Hematopoietic multipotent progenitor cell (in vitro differentiated cells): ENCODE results near the gene DDC. TPM values are rescaled to one million over a fixed set of nuclear protein-coding genes. Genes with fewer than 3 reads are reported as not detected.

Experiments used
- DNase-seq, 3 donors: peaks; one replicate each; pipeline ENCODE4 v3.0.0-alpha.2; 2011 to 2015; ENCODE audit warnings: low read depth in 2 of 3, low spot score in 2 of 3
- total RNA-seq: library from RNA; depleted of rRNA; stranded (reverse); fragments of >200 nt; gene quantifications from one replicate; pipeline ENCODE4 v1.2.3, GENCODE V29; 2012

The DDC gene
- total RNA-seq, 1 donor = not detected

DNA sequence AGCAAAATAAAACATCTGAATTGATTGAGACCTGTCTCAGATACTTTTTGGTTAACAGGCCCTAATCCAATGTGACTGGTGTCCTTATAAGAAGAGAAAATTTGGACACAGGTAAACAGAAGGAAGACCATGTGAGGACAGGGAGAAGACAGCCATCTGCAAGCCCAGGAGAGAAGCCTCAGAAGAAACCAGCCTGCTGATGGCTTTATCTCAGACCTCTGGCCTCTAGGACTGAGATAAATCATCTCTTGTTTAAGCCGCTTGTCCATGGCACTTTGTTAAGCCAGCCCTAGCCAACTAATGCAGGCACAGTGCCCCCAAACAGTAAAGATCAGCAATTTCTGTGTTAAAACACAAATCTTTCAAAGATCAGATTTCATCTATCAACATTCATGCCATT is 73.3 kb downstream of the DDC start:
- DNase-seq = no peak

DNA sequence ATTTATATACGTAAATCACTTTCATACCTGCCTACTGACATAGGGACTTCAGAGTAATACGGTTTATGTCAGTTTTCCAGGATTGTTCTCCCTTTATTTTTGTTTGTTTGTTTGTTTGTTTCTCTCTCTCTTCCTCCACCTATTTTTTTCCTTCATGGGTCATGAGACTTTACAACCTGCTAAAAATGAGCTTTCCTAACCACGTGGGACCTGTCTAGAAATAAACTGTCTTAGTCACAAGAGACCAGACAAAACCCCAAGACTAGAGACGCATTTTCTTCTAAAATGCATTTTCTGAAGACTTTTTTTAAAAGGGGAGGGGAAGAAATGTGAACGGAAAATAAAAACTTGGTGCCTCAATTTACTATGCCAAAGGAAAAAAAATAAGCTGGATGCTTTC is 74.0 kb downstream of the DDC start:
- DNase-seq = no peak

DNA sequence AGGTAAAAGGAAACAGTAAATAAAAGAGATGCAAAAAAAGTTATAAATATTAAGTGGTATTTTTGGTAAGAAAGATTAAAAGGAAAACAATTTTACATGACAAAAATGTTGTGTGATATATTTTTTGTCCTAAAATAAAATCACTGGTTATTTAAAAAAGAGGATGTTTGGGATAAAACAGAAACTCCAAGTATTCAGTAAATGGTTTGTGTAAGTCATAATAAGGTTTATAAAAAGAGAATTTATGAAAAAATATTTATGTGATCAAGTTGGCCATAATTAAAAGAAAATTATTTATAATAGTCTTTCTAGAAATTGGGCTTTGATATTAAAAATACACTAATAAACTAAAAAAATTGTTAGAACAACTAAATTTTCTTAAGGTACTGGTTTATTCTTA is 76.8 kb downstream of the DDC start:
- no peak for DNase-seq

DNA sequence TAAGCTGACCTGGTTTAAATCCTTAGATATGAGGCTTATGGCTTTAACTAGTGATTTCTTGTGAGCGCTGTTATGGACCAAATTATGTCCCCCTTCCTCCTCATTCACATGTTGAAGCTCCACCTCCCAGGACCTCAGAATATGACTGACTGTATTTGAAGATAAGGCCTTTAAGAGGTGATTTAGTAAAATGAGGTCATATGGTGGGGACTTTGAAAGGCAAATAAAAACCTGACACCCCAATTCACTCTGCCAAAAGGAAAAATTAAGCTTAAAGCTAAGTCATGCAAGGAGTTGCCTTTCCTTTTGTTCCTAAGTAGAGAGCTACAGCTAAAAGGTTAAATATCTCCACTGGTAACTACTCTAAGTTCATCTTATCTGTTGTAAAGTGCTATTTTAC is 78.7 kb downstream of the DDC start:
- DNase-seq = no peak

DNA sequence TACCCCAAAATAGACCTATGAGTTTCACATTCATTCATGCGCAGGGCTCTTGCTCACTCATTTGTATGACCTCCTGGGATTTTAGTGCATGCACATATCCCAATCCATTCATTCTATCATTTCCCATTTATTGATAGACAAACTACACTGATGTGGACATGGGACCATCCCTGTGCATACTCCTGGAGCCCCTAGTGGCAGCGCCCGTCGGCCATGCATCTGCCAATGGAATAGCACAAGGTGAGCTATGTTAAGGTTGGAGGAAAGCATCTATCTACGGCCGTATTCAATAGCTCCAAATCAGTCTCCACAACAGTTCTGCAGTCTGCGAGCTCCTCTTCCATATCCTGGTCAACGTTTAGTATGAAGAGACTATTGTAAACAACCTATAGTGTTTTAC is 83.3 kb downstream of the DDC start:
- no peak for DNase-seq

DNA sequence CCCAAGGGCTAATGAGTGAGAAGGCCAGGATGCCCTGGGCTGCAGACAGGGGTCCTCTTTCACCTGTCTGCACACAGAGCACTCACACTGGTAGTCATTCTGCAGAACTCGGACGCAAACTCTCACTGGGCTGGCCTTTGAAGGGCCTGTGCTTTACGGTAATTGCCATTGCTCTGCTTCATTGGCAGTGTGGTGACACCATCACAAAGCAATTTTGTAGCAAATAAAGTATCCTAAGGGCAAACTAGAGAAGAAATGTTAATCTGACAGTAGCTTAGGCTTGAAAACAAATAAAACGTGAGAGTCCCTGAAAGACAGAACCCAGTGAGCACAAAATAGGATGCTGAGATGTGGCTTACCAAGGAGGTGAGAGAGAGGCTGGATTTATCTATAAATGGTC is 84.4 kb downstream of the DDC start:
- DNase-seq = no peak

DNA sequence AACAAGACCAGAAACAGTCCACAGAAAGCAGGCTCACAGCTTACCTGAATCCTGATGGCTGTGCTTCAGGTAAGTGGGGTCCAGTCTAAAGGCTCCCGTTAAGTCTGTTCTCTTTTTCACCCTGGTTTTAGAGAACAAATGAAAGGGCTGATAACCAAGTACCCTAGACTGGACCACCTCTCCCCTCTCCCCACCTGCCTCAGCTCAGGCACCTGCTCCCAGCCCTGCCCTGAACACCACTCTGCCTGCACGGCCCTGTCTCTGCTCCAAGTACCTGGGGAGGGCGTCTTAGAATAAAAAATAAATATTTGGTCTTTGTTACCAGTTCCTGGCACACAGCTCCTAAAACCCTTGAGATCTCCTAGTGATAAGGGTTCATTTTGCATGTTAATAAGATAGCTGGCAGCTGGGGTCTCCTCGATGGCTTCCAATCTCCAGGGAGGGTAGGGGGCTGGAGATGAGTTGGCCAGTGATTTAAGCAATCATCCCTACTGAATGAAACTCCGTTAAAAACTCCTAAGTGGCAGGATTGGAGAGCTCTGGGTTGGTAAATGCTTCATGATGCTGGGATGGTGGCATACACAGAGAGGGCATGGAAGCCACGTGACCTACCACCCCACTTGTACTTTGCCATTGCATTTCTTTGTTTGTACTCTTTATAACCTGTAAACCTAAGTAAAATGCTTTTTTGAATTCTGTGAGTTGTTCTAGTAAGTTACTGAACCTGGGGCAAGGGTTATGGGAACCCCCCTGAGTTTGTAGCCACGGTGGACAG is 85.3 kb downstream of the DDC start:
- no peak for DNase-seq

DNA sequence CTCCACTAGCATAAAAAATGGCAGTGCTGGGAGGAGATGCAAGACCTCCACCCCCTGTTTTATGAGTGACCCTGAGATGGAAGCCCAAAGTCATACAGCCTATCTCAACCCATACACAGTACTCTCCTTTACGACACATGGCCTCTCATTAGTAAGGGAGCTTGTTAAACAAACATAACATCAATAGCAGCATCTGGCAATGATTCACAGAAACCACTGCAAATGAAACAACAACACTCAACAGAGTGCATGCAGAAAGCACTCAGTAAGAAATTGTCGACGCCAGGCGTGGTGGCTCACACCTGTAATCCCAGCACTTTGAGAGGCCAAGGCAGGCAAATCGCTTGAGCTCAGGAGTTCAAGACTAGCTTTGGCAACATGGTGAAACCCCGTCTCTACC is 87.6 kb downstream of the DDC start:
- no peak for DNase-seq

DNA sequence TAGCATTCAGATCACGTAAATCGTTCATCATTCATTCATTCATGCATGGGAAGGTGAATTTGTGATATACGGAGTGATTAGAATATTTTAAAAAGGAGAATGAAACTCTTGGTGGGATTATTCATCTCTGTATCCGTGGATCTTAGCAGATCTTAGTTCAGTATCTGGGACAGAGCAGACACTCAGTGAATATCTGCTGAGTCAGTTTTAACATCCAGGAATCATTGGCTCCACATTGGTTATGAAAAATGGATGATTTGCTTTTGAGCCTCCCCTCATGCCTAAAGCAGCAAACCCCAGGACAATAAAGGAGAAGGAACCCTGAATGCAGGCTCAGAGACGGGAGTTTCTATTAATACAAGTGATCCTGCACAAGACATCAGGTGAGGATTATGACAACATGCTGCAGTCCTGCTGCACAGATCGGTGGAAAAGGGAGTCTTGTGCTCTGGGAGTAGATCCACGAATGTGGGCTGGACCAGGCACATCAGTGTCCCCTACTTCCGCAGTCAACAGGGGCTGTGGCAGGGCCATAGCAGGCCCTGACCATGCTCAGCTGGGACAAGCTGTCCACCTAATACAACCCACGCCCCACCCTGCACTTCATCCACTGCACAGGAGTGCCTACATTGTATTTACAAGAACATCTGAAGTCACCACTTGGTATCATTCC is 88.1 kb downstream of the DDC start:
- no peak for DNase-seq

DNA sequence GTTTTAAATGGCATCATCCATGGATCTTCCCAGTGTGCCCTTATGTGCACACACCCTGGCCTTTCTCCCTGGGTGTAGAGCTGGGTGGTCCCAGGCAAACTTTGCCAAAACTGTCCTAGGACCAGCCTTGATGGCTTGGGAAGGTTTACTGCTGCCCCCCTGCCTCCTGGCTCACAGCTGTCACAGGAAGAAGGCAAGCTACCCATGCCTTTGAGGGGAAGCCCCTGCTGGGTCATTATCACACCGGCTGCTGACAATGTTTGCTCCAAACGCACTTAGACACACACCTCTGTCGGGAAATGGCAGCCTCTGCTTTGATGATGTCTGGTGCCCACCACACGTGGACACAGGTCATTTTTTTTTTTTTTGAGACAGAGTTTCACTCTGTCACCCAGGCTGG is 89.9 kb downstream of the DDC start:
- DNase-seq = no peak

DNA sequence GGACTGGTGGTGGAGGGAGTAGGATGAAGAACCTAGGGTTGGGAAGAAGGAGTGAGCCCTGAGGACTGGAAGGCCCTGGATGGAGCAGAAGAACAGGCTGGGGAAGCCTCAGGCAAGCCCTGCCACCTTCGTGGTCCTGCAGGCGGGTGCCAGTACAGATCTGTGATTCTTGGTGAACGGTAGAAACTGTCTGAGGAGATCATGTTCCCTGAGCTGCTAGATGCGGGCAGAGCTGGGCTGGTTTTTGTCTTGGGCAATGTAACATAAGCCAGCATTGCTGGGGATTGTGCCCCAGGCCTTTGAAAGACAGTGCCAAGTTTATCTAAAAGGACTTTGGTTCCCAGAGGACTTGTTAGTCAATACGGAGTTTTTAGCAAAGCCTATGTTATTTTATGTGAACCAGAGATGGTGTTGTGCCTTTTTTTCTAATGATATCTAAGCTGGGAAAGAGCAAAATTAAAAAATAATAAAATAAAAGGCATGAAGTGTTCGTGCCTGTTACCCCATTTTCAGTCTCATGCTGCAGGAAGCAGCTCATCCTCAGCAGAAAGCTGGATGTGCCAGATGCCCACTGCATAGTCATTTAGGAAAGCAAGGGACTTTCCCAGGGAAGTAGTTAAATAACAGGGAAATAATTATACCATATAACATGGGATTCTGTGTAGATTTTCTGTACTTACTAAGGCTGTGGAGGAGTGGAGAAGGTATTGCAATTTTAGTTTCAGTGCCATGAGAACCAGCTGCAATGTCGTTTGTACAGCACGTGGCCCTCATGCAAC is 90.6 kb downstream of the DDC start:
- no peak for DNase-seq

DNA sequence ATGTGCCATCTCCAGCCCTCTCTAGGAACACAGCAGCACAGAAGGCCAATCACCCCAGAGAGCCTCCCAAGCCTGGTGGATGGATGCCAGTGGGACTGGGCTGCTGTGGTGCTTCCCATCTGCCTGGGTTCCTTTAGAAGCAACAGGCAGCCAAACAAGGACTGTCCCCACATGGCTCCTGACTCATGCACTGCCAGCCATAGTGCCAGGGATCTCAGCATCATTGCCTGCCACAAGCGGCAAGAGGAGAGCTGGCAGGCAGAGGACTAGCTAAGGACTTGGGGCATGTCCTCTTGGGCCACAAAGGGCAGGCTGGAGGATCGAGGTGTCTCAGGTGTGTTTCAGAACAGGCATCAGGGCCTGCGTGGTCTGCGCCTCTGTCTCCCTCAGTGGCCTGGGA is 91.7 kb downstream of the DDC start:
- no peak for DNase-seq

DNA sequence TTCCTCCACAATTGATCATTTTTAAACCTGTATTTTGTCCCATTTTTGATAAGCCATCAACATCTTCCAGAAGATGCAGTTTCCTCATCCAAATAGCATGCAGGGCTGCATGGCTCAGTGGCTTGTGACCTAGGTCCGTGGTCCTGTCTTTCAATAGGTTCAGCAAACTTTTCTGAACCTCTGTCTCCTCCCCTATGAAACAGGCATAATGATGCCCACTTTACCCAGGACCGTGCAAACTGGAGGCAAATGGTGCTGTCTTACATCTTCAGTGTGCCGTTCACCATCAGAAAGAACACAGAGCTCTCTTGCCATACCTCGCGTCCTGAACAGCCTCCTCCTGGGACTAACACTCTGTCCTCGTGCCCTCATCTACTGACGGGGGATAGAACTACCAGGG is 92.8 kb downstream of the DDC start:
- no peak for DNase-seq

DNA sequence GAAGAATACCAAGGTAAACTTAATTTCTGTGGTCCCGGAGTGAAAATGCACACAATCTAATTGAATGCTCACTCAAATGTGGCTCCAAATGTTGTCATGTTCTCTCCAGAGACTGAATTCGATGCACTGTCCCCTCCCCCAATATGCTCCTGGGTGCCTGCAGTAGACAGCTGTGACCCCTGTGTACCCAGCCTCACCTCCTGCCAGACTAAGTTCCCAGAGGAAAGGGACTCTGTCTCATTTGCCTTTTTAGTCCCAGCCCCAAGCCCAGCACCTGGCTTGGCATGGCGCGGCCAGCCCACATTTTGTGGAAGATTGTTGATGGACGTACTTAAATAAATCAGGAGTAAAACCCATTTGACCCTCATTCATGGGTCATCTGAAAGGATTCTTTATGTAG is 93.2 kb downstream of the DDC start:
- no peak for DNase-seq

DNA sequence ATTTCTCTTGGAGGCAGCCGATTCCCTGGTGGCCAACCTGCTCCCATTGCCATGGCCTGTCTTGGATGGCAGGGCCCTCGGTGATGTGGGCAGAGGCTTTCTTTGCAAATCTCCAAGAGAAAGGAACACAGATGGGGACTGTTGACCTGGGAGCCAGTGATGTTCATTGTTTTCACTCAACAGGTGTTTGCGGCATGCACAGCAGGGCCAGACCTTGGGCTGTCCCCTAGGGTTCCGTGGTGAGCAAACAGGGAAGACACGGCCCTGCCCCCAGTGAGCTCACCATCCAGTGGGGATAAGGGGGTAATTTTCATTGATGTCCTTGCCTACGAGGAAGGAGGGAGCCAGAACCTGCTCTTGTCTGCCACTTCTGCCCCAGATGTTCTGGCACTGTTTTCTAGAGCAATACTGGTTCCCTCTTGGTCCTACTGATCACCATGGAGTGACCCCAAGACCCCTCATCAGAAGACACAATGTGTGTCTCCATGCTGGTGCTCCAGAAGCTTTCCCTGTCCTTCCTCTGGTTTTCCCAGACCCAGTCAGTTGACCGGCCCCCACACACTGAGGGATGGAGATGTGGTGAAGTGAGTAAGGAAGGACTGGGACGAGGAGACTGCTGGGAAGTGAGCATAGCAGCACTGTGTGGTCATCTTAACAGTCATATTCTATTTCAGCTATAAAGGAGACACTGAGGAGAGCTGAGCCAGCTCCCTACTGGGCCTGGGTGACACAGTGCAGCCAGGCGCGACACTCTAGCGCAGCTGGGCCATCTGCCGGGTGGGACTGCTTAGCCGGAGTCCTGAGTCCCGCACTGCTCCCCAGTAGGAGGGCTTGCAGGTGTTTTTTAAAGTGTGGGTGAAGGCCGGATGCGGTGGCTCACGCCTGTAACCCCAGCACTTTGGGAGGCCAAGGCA is 94.7 kb downstream of the DDC start:
- no peak for DNase-seq

DNA sequence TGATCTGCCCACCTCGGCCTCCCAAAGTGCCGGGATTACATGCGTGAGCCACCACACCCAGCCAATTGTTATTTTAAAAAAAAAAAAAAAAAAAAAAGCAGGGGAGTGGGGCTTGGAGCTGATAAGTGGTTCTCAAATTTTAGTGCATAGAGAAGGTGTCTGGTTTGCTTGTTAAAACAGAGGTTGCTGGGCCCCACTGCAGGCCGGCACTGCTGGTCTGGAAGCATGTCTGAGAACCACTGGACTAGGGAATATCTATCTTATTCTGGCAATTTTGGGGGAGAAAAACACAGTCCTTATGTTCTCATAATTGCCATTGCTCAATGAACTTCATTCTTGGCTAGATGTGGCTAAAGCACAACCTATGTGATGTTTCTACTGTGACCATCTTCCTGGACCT is 96.0 kb downstream of the DDC start:
- DNase-seq = no peak

DNA sequence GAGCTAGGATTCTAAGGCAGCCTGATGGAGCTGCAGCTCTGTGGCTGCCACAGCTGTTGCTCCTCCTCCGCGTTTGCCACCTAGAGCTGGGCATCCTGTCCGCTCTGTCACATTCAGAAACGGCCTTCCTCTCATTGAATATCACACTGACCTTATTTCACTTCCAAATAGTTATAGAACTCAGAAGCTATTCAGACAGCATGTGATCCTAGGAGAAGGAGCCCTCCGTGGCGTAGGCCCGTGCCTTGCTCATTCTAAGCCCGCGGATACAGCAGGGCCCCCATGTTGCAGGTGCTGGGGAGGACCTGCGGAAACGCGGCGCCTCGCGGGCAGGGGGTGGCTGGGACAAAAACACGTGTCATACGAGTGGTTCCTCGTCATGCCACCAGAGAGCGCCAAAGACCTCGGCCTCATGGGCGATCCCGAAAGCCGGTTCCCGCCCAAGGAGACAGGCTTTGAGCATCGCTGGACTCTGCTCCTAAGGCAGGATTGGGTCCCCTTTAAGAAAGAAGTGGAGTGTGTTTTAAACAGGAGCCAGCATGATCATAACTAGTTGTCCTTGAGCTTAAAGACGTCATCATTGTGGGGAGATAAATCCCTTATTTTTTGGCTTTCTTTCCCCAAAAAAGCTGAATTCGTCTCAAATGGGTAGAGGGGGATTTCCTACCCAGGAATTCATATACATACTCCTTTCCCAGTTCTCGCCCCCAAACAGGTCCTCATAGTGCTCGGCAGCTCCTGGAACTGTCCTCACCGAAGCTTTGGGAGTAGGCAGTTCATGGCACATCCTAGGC is 97.2 kb downstream of the DDC start:
- DNase-seq = peak; percentile 50 to 80 (median 75)

DNA sequence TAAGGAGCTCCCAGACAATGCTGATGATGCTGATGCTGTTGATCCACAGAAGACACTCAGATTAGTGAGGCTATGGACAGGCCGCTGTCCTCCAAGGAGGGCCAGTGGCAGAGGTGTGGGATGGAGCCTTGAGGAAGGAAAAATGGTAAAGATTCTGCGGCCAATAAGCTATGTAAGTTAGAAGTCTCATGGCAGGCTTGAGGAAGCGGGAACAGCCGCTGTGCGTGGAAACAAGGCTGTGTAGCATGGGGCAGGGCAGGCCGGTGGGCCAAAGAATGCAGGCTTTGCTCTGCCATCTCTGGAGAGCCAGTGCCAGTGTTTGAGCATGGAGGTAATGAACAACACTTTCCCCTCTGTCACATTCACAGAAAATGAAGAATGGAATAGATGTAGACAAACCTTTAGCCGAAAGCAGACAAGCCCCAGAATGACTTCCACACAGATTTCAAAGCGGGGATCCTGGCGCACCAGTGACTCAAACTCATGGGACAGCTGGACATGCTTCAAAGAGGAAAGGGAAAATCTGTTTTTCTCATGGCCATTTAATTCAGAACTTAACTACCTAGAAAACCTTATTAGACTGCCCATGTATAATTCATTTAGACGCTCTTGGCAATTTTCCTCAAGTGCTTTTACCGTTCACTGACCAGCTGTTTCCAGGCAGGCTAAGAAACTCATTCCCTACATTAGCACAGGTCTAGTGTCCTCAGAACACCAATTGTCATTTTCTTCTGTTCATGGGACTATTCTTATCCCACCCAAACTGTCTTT is 98.2 kb downstream of the DDC start:
- DNase-seq = no peak

DNA sequence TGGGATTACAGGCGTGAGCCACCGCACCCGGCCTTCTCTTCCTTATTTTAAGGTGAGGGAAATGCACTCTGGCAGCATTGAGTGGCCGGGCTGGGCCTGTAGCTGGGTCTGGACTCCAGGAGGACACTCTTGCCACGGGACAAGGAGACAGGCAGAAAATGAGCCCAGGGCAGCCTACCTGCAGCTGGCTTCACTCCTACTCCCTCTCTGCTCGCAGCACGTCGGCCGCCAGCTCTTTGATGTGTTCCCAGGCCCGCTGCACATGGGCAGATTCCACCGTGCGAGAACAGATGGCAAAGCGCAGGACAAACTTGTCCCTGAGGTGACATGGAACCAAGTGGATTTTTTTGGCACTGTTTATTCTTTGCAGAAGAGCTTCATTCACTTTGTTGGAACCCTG is 102.2 kb downstream of the DDC start:
- no peak for DNase-seq
